SU-DHL-6 (cell line): Measurements from ENCODE around the gene SLC8A2.

Source experiments
- H2AFZ ChIP-seq: fragments of 200-600 bp; sonication (generic); 2 replicates; pipeline ENCODE4 v1.6.1; 2014; ENCODE audit warnings: low read depth, mild to moderate bottlenecking, moderate library complexity, mixed read lengths, antibody characterized with exemption, low read length; ENCODE audit not compliant: severe bottlenecking
- H3F3A ChIP-seq: fragments of 200-600 bp; shearing (Covaris generic); 2 replicates; pipeline ENCODE4 v1.6.0; 2016; ENCODE audit warnings: antibody characterized with exemption, mild to moderate bottlenecking; ENCODE audit not compliant: insufficient read depth
- H3K27ac ChIP-seq: fragments of 200-600 bp; sonication (generic); 2 replicates; pipeline ENCODE4 v1.5.1; 2016; ENCODE audit warnings: low read depth, mild to moderate bottlenecking, low read length, moderate library complexity, mixed read lengths
- H3K27me3 ChIP-seq: fragments of 200-600 bp; sonication (generic), shearing (Covaris generic); 2 replicates; pipeline ENCODE4 v1.6.0; 2014; ENCODE audit warnings: mild to moderate bottlenecking, low read length
- H3K36me3 ChIP-seq: fragments of 200-600 bp; sonication (generic); 2 replicates; pipeline ENCODE4 v1.6.1; 2014; ENCODE audit warnings: mild to moderate bottlenecking, low read length, mixed read lengths
- H3K4me2 ChIP-seq: fragments of 300-600, 200-600 bp; shearing (Covaris generic), sonication (generic); 2 replicates; pipeline ENCODE4 v1.6.0; 2014; ENCODE audit warnings: low read length, low read depth, mild to moderate bottlenecking; ENCODE audit not compliant: poor library complexity, severe bottlenecking
- H3K4me3 ChIP-seq: fragments of 200-600 bp; sonication (generic); 2 replicates; pipeline ENCODE4 v1.5.1; 2014; ENCODE audit warnings: antibody characterized with exemption, low read length, mild to moderate bottlenecking, mixed read lengths; ENCODE audit not compliant: insufficient read depth, poor library complexity, severe bottlenecking
- H3K79me2 ChIP-seq: fragments of 200-600 bp; sonication (generic); 2 replicates; pipeline ENCODE4 v1.6.1; 2014; ENCODE audit warnings: mild to moderate bottlenecking, low read length, moderate library complexity; ENCODE audit not compliant: insufficient read depth
- H3K9ac ChIP-seq: fragments of 200-600 bp; sonication (generic); 2 replicates; pipeline ENCODE4 v1.7.0; 2014; ENCODE audit warnings: mild to moderate bottlenecking, low read length
- H3K9me2 ChIP-seq: fragments of 200-600 bp; sonication (generic); replicated peaks from 2 replicates; pipeline ENCODE4 v1.6.1; 2014; ENCODE audit warnings: low read length; ENCODE audit not compliant: insufficient read depth
- H3K9me3 ChIP-seq: fragments of 200-600 bp; sonication (generic); 2 replicates; pipeline ENCODE4 v1.6.1; 2014; ENCODE audit warnings: low read length, mixed read lengths; ENCODE audit not compliant: insufficient read depth
- H4K20me1 ChIP-seq: fragments of 200-600 bp; sonication (generic); 2 replicates; pipeline ENCODE4 v1.6.1; 2014; ENCODE audit warnings: low read depth, mild to moderate bottlenecking, antibody characterized with exemption, low read length, moderate library complexity, mixed read lengths
- CTCF ChIP-seq: fragments of 200-600 bp; sonication (generic); IDR thresholded peaks from one replicate; pipeline ENCODE4 v1.5.1; 2017; ENCODE audit warnings: antibody characterized with exemption, mild to moderate bottlenecking, low read length, moderate library complexity; ENCODE audit not compliant: insufficient read depth, poor library complexity, severe bottlenecking
- EZH2phosphoT487 ChIP-seq: fragments of 200-600 bp; sonication (generic), shearing (Covaris generic); conservative IDR thresholded peaks from 2 replicates; pipeline ENCODE4 v1.6.1; 2018; ENCODE audit warnings: mild to moderate bottlenecking, antibody characterized with exemption, low read length, moderate library complexity, mixed read lengths

SLC8A2 gene

DNA sequence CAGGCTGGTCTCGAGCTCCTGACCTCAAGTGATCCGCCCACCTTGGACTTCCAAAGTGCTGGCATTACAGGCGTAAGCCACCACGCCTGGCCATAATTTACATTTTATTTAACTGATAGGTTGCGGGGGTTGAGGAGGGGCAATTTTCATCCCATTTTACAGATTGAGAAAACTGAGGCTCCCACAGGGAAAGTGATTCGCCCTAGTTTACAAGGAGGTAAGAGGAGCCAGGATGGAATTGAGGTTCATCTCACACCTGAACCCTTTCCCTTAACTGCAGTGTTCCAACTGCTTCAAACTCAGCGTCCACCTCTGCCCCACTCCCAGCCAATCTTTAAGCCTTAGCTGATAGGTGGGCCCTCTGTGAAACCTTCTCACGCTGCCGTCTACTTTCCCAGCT lies 47.2 kb upstream of the SLC8A2 start:
- Histone ChIP-seq H3K4me2 (peak overlapping the region; percentile 55), H4K20me1 (no peaks in the 10 kb centered on the region)
- TF ChIP-seq CTCF (no peak), EZH2phosphoT487 (no peak)

DNA sequence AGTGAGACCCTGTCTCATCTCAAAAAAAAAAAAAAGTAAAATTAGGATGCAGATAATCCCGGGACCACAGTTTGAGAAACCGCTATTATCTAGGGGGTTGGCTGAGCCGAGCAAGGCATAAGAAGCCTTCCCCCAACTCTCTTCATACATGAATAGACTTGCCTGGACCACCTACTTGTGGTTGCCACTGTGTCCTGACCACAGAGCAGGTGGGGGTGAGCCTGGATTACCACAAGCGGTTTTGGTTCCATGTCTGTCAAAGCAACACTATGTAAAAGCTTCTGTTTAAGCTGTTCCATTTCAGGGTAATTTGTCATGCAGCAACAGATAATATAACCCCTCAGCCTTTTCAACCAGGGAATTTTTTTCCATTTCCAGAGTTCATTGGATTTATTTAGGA lies 46.4 kb upstream of the SLC8A2 start:
- H3K4me3 ChIP-seq, result no peak overlapping the region
- peak overlapping the region; percentile 32; the same call in 1 of the 2 replicates for H3K27ac ChIP-seq
- H3K9ac ChIP-seq, result no peak overlapping the region
- H2AFZ ChIP-seq, result no peak overlapping the region
- H3K4me2 ChIP-seq, result peak overlapping the region; percentile 55
- peaks cover 11% of the 10 kb centered on the region for H3F3A ChIP-seq
- peaks cover 16% of the 10 kb centered on the region for H3K79me2 ChIP-seq
- H3K27me3 ChIP-seq, result no peaks in the 10 kb centered on the region
- no peaks in the 10 kb centered on the region for H3K36me3 ChIP-seq
- no peaks in the 10 kb centered on the region for H4K20me1 ChIP-seq
- TF ChIP-seq CTCF (no peak), EZH2phosphoT487 (peak; percentile 99)
- no peaks in the 10 kb centered on the region for H3K9me3 ChIP-seq
- H3K9me2 ChIP-seq, result no peaks in the 10 kb centered on the region

More for the DNA sequence above, 47.2 kb upstream of the SLC8A2 start:
- Histone ChIP-seq H3K9me3 (no peaks in the 10 kb centered on the region), H3K4me3 (no peak overlapping the region), H3K27ac (no peak overlapping the region), H3K27me3 (no peaks in the 10 kb centered on the region), H3K9ac (no peak overlapping the region), H3K36me3 (no peaks in the 10 kb centered on the region), H3K9me2 (no peaks in the 10 kb centered on the region), H2AFZ (no peak overlapping the region), H3F3A (peaks cover 11% of the 10 kb centered on the region), H3K79me2 (peaks cover 9% of the 10 kb centered on the region)

DNA sequence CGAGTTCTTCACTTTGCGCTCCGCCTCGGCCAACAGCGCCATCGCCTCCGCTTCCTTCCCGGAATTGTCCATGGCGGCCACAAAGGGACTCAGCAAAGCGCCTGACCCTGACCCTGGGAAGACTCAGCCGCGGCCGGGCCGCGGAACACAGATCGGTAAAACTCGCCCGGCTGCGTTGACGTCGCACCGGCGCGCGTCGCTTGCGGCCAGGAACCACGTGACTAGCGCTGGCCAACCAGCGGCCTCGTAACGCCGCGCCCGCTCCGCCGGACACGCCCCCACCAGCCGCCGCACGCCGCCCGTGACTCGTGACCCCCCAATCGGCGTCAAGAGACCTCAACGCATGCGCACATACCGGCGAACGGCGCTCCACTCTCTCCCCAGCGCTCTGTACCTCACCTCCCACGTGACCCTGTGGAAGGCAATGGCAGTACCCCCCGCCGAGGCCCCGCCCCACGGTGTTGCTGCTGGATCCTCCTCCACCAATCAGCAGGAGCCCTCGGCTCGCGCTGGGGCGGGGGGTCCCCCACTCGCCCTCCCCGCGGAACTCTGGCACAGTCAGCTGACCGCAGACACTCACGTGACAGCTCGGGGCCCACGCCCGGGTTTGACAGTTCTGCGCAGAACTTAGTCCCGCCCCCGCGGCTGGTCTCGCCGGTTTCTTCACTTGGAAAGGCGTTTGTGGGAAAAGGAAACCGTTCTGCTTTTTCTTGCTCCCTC lies 43.3 kb upstream of the SLC8A2 start, which contains the start of gene NAPA:
Gene NAPA, minus strand, starts transcription at position 195 of the 720 bp plus-strand sequence. Its CDS starts 123 bp downstream, at position 72.
- Histone ChIP-seq H3K27me3 (no peaks in the 10 kb centered on the region), H3K36me3 (no peaks in the 10 kb centered on the region), H3K9me3 (no peaks in the 10 kb centered on the region), H2AFZ (peak within 1 kb of the TSS; percentile 94), H3K4me2 (peak within 1 kb of the TSS; percentile 76), H3K79me2 (peaks cover 46% of the 10 kb centered on the region), H3K9me2 (no peaks in the 10 kb centered on the region), H3K9ac (peak within 1 kb of the TSS; percentile 96), H4K20me1 (no peaks in the 10 kb centered on the region), H3K4me3 (peak within 1 kb of the TSS; percentile 98), H3K27ac (peak within 1 kb of the TSS; percentile 52), H3F3A (peaks cover 11% of the 10 kb centered on the region)
- TF ChIP-seq CTCF (no peak), EZH2phosphoT487 (no peak)
